GM15510 (cell line): ENCODE measurements around the gene MRPS10.

ENCODE experiments used
- POLR2A ChIP-seq: IDR thresholded peaks from 3 replicates; pipeline ENCODE4 v1.6.1; 2011; ENCODE audit warnings: borderline replicate concordance; ENCODE audit not compliant: insufficient read length; ENCODE audit errors: extremely low read depth

Gene MRPS10

DNA sequence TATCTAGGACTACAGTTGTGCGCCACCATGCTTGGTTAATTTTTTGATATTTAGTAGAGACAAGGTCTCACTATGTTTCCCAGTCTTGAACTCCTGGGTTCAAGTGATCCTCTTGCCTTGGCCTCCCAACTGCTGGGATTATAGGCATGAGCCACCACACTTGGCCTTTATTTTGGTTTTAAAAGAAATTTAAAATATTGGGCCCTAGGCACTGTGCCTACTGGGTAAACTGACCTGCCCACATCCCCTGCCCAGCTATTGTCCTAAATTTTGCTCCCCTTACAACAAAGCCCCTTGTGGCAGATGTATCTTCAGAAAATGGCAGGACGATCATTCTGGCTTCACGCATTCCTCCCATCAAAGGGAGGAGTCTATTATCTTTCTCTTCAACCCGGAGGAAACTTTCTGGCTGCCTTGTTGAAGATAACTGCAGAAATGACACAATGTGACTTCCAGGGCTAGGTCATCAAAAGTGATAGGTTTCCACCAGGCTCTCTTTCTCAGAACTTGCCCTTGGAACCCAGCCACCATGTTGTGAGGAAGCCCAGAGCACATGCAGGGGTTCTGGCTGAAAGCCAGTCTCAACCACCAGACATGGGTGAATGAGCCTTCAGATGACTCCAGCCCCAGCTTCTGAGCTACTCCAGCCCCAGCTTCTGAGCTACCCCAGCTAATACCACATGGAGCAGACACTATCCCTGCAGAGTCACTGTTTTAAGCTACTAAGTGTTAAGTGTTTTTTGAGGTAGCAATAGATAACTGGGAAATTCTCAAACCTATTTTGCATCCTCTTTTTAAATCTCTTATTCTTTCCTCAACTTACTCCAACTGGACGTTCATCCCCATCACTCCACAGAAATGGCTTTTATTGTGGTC is 18.3 kb downstream of the MRPS10 start:
- TF ChIP-seq POLR2A, result no peak

DNA sequence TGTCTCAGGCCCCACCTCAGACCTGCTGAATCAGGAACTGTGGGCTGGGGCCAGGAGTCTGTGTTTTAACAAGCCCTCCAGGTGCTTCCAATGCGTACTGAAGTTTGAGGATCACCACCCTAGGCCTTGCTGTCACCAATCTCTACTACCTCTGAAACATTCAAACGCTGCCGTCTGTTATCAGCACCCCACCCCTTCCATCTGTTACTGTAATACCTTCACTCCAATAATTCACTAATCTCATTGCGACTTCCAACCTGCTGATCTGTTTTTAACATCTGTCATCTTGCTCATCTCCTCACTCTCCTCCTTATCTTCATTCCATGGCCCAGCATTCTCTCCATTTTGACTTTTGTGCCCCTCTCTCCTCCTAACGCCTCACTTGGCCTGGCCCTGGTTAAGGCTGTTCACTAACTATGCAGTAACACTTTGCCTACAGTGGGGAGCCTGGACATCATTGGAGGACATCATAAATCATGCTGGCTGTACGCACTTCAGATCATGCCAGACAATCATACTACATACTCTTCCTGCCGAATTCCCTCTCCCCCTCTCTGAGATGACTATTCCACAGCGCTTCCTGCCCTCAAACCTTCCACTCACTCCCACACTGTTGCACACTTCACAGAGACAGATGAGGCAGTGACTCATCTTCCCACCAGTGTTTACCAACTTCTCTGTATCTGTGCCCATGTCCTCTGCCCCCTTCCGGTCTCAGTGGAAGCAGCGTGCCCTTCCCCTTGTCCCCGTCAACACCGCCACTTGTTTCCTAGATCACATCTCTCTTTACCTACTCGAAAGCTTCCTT is 19.9 kb downstream of the MRPS10 start:
- no peak for TF ChIP-seq POLR2A

DNA sequence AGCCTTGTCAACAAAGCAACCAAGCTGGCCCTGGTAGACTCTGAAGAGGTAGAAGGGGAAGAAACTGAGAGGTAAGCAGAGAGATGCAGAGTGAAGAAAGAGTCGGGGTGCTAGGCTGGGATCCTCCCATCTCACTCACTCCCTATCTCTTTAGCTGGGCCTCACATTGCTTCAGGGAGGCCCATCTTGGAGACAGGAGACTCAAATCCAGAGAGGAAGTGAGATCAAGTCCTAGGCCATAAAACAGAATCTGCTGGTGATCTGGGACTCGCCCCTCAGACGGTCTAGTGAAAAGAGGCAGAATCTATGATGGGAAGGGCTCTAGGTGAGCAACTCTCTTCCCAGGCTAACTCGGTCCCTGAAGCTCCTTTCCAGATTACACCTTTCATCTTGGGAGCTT is 22.2 kb downstream of the MRPS10 start:
- TF ChIP-seq POLR2A, result no peak

DNA sequence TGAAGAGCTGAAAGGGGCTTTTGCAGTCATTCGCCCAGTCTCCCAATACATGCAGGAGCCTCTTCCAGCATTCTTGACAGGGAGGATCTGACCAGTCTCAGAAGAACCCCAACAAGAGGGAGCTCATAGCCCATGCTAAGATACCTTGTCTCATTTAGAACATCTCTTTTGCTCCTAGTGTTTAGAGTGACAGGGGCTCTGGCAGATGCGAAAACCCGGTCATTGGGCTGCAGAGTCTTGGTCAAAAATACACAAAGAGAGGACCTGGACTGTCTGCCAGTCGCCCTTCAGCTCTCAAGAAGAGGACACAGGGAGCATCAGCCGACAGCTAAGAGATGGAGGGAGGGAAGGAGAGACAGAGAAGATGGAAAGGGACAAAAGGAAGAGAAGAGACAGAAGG is 23.6 kb downstream of the MRPS10 start:
- no peak for TF ChIP-seq POLR2A

DNA sequence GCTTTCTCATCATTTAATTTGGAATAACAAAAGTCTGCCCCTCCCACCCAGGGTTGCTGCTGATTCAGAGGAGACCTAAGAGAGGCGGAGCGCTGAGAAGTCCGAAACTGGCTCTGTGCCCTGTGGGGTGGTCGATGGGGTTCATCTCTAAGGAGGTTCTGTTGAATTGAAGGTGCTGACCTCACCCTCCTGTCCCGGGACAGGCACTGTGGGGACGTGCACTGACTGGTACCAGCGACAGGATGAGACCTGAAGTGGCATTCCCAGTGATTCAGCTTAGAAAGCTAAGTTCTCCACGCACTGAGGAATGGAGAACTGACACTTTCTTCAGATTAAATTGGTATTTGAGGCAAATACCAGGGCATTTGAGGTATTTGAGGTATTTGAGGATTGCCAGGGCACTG is 24.2 kb downstream of the MRPS10 start:
- no peak for TF ChIP-seq POLR2A

DNA sequence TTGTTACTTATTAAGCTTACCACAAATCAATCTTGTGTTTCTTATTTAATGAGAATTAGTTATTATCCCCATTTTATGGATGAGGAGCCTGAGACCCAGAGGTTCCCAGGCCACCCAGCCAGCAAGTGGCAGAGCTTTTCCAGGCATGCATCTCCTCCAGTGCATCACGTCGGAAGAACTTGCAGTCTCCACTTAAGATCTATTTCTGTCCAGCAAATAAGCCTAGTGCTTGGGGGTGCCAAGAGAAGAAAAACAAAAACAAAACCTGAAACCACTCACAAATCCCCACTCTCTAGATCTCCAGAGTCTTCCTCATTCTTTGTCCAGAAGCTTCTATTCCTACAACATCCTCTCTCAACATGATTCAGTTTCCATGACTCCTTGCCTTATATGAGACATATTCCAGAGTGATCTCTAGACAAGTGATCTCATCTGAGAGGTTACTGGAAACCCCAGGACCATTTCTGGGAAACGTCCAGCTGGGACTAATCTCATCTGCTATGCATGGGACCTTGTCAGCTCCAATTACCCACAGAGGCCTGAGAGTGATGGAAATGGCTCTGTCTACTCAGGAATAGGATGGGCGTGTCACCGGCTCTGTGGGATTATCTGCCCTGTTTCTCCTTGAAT is 27.0 kb downstream of the MRPS10 start:
- TF ChIP-seq POLR2A, result no peak

DNA sequence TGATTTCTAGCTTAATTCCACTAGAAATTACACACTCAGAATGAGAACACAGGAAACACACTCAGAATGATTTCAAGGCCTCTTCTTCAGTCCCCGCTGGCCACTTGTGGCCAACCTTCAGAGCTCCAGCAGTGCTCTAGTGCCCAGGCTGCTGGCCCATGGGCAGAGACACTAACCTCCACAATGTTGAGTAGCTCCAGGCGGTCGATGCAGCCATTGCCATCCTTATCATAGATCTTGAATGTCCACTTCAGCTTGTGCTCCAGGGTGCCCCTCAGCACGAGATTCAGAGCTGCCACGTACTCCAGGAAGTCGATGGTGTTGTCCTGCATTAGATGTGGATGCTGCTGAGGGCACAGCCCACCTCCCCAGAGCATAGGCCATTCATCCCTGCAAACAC is 29.3 kb downstream of the MRPS10 start:
- no peak for TF ChIP-seq POLR2A

DNA sequence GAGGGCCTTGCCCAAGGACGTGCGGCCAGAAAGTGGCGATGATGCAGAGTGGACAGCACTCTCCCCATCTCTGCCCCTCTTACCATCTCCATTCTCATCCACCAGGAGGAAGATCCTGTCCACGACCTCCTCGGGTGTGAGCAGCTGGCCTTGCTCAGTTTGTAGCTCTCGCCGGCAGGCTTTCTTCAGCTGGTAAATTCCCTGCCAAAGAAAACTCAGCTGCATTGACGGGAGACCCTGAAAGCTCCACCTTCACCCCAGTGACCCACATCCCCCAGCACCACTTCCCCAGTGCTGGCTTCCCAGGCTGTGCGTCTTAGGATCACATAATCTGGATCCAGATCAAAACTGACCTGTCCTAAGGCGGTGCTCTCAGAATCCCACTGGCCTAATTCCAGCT is 32.1 kb downstream of the MRPS10 start:
- no peak for TF ChIP-seq POLR2A

DNA sequence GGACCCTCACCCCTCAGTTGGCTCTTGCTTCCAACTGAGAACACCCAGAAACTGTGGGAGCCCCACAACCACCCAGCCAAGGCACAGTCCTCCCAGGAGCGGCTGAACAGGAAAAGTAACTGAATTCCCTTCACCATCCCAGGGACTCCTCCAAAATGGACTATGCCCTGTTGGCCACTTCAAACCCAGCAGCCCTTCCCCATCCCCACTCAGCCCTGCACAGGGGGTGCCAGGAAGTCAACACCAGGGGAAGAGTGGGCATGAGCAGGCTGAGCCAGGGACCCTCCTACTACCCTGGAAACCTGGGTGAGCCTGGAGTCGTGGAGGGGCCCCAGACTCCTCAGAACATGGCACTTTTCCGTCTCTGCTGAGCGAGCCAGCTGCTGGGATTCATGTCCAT is 33.2 kb downstream of the MRPS10 start:
- TF ChIP-seq POLR2A, result no peak

DNA sequence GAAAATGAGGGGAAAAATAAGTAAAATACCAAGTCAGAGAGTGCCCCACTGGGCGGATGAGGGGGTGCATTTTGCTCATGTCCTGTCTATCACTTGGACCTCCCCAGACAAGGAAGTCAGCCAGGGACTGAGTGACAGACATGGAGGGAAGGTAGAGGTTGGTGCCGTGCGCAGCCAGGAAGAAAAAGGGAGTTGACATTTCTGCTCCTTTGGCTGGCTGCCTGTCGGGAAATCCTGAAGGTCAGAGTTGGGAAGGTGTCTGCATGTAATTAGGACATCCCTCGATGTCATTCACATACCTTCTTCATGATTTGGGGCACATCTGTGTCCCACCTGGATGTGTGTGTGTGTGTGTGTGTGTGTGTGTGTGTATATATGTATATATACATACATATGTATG is 35.6 kb downstream of the MRPS10 start:
- TF ChIP-seq POLR2A, result no peak

DNA sequence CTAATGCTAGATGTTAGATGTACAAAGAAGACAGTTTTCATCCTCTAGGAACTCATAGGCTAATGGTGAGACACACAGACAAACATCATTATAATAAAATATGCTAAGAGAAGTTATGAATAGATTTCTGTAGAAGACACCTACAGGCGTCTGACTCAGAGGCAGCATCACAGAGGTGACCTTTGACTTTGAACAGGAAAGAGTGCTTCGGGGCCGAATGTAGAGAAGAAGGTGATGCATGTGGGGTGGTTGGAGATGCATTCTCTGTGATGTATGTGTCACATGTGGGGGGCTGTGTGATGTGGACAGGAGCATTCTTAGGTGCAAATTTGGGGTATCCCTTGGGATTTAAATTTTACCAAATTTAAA is 37.7 kb downstream of the MRPS10 start:
- TF ChIP-seq POLR2A, result no peak

DNA sequence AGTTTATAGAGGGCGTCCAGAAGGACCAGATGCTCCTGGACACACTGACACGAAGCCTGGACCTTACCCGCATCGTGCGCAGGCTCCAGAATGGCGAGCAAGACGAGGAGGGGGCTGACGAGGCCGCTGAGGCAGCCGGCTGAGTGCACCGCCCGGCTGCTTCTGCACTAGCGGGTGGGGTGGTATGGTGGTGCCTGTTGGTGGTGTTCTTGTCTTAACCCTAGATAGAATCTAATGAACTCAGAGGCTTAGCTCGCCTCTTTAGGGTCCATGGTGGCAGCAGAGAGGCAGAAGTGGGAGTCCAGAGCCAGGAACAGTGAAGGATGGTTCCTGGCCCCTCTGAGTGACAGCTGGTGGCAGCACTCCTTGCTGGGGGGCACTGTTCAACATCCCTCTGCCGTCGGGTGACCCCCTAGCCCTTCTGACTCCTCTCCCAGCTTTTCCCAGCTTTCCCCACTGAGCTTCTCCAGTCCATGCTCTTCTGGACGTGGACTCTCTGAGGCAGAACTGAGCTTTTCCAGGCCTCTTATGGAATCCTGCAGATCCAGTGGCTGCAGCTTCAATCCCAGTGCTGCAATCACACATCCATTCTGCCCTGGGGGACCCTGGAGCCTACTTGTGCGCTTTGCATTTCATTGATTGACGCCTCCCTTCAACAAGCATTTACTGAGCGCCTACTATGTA is 38.3 kb downstream of the MRPS10 start:
- no peak for TF ChIP-seq POLR2A

DNA sequence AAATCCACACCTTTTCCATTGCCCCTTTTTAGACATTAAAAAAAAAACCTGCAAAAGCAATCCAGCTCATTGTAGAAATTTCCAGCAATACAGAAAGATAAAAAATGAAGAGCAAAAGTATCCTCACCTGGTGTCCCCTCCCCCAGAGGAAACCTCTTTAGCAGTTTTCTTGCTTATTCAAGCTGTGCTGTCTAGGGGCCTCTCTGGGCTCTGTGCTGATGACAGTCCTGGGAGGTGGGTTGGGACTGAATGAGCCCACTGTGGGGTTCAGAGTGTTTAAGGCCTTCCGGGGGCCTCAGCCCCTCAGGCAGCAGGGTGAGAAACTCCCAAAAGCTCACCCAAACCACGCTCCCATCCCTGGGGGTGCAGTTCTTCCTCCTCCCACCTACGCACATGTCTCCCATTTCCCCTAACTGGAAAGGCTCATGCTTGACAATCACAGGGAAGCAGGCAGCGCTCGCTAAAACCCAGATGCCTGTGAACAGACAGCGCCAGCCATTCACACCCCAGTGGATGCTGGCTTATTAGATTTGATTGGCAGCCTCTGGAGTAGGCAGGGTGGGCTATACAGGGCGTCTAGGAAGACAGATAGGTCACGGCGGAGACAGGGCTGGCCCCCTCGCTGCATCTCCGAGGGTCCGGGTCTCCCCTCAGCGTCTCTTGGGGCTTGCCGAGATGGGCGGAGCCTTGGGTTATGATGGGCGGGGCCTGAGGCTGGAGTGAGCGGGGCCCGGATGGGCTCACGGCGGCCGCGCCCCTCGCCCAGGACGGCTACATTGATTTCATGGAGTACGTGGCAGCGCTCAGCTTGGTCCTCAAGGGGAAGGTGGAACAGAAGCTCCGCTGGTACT is 39.9 kb downstream of the MRPS10 start:
- no peak for TF ChIP-seq POLR2A

DNA sequence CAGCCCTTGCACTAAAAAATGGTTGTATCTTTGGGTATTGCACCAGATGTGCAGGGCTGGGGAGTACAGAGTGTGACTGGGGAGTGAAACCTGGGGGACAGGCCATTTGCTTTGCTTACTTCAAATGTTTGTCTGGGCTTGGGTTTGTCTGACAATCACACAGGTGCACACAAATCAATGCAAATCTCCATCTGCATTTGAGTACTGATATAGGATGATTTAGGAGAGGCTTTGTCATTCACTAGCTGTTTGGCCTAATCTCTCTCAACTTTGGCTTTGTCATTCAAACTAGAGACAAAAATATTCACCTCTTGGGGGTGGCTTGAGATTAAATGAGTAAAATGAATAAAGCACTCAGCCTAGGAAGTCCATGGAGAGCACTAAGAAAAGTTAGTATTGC is 40.7 kb downstream of the MRPS10 start:
- no peak for TF ChIP-seq POLR2A
